GM10847 (cell line): ENCODE measurements around the gene FOXN3.

ENCODE experiments used
- POLR2A ChIP-seq: IDR thresholded peaks from 2 replicates; pipeline ENCODE4 v1.6.1; 2011; ENCODE audit not compliant: insufficient read length; ENCODE audit errors: extremely low read depth

Gene FOXN3

DNA sequence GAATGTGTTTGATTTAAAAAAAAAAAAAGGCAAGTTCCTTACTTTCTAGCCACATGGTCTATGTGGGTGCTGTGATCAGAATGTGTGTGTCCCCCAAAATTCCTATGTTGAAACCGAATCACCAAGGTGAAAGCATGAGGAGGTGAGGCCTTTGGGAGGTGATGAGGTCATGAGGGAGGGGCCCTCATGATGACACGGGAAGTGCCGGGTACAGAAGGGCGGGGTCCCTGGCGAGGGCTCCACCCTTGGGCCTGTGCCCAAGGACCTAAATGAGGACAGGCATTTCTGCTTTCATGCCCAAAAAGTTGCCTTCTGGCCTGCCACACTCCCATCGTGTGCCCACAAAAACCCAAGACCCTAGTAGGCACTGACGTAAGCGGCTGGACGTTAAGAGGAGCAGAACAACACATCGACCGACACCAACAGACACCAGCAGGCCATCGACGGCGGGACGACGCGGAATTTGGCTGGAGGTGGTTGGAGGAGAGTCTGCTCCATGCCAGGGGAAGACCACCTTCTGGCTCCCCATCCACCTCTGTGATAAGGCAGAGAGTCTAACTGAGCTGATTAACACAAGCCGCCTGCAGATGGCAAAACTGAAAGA lies 211.8 kb downstream of the FOXN3 start:
- TF ChIP-seq POLR2A, result no peak

DNA sequence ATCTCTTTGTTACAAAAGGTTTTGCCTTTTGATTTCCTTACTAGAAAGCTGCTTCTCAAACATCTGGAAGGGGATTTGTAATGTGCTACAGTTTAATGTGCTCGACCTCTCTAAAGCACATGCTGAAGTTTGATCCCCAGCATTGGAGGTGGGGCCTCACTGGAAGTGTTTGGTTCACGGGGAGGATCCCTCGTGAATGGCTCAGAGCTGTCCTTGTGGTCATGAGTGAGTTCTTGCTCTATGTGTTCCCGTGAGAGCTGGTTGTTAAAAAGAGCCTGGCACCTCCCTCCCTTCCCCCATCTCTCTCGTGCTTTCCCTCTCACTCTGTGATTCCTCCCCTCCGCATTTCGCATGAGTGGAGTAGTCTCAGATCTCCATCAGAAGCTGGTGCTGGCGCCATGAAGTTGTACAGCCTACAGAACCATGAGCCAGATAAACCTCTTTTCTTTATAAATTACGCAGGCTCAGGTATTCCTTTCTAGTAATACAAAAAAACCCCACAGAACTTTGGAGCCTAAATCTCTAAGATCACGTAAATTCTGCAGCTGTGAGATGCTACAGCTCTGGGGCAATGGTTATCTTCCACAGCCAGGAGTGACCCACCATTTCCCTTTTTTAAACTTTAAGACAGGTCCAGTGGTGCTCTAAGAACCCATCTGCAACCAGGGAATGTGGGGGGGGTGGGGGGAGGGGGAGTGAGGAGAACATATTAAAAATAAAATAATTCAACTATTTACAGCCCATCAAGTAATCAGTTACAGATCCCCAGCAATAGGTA lies 214.4 kb downstream of the FOXN3 start:
- TF ChIP-seq POLR2A, result no peak

DNA sequence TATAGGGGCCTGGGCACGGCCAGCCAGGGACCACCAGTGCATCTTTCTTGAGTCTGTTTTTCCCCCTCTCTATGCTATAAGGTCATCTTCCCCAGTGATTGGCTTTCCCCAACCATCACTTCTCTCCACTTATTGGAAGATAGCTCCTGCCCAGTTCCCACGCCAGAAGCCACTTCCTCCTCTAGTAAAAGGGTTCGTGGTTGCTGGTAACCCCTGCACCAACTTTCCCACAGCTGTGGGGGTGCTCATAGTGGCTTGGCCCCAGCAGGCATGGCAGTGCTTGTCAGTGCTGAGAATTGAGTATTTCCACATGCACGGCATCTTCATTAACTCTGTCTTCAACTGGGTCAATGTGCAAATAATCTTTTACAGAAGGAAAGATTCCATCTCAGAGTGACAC lies 215.4 kb downstream of the FOXN3 start:
- no peak for TF ChIP-seq POLR2A

DNA sequence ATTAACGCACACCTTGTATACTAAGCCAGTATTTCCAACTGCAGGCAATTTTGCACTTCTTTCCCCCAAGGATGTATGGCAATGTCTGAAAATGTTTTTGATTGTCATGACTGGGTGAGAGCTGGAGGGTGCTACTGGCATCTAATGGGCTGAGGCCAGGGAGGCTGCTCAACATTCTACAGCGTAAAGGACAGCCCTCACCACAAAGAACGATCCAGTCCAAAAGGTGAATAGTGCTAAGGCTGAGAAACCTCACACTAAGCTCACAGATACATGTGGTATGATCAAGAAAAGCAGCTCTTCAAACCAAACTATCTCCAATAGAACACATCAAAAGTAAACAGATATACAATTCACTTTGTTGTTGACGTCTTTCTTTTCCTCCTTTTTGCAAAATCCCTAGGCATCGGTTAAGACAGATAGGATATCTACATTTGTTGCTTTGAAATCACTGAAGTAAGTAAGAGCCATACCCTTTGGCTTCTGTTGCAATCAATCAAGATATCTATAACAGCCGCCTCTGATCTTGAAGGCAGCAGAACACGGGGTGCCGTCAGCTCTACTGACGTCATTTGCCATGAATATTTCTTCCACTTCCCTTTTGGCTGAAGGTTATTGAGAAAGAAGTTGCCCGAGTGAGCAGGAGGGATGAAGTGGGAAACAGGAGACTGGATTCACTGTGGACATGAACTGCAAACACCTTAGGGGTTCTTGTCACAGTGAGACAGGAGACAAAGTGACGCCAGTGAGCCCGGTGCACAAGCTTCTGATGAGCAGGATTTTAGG lies 218.3 kb downstream of the FOXN3 start:
- no peak for TF ChIP-seq POLR2A

DNA sequence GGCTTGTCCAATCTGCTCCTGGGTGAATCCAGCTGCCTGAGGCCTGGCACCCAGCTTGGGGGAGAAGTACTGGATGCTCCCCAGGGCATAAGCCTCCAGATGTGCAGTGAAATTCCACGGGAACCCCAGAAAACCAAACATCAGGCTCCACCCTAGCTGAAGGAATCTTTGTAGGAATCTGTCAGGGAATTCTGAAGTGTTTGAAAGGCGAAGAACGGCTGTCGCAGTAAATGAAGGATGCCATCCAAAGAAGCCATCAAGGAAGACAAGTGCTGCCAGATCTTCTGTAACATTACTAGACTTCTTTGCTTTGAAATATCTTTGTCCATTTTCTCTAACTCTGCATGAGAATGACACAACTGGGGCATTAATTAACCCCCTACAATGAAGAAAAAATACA lies 219.4 kb downstream of the FOXN3 start:
- TF ChIP-seq POLR2A, result no peak

DNA sequence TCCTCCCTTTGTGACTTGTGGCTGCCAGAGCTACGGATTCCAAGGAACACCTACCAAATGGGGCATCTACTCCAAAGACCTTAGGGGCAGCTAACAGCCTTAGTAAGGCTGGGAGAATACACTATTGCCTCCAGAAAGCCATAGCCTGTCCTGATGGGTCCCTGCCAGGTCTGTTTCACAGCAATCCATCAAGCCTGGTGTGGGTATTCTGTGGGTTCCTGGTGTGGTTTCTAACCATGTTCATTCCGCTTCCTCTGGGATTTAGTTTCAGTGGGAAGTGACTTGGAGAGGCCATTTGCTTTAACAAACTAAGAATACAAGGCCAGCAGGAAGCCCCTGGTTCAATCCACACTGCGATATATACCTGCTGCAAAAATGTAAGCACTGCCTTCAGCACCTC lies 220.5 kb downstream of the FOXN3 start:
- no peak for TF ChIP-seq POLR2A

DNA sequence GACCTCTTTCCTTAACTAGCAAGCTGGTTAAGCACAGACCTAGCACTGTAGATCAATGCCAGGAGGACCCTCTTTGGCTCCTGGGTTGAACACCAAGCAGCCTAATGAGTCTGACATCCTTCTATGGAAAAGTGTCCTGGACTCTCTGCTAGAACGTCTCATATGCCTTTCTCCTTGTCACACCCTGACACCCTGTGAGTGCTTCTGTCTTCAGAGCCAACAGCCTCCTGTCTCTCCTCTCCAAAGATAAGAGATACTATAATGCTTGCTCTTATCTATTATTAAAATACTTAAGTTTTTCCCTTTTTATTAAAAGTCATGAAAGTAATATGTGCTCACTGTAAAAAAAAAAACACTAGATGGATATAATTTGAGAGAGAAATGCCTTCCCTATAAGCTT lies 222.7 kb downstream of the FOXN3 start:
- no peak for TF ChIP-seq POLR2A

DNA sequence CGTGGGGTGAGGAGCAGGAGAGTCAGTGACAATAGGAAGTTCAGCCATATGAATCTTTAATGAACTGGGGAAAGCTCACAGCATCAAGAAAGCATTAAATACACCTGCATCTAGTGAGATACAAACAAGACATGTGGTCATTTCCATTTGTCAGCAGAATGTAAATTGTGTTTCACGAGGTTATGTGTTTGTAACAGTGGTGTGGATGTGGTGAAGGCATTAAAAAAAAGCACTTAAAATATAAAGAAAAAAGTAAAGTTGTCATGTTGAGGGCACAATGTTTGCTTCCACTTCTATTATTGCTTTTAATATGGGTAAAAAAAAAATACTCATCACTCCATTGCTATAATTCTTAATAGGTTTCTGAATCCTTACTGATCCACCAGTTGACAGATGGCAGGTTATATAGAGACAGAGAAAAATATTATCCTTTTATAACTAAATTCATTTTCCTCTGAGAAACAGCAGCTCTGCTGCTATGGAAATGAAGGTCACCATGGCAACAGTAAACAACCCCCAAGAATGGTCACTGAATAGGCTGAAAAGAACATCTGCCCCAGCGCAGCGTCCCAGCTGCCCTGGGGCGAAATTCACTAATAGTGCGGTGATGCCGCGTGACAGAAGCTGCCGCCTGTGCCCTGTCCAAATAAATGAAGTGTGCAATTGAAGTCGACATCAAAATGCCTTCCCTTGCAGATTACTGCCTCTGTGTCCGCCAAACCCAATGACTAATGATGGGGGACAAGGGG lies 226.1 kb downstream of the FOXN3 start:
- TF ChIP-seq POLR2A, result no peak

DNA sequence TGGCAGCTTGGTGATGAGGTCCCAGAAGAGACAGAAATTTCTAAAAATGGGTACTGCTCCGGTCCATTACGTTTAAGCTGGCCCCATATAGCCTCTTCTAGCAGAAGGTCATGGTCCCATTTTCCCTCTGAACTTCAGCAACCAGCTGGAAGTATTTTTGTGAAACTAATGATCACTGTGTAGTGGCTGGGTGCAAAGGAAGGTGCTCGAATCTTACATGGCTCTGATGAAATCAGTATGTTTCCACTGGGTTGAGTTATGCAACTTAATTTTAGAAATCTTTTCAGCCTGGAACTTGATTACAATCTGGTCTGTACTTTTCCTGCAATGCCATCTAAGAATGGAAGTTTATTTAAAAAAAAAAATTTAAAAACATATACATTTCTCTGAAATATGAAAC lies 228.5 kb downstream of the FOXN3 start:
- no peak for TF ChIP-seq POLR2A

DNA sequence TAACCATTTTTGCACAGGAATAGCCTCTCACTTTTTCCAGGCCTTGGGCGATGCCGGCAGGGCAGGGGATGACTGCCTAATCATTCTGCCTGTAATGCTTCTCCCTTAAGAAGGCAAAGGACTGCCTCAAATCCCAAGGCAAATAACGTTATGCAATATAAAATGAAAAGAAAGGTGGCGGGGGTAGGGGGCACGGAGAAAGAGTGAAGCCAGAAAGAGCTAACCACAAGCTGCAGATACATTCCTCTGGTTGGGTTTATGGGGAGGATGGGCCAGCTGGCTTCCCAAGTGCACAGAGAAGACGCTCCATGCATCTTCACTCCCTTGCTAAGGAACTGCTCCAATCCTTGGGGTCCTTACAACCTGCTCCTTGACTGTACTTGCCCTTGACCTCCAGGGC lies 229.5 kb downstream of the FOXN3 start:
- no peak for TF ChIP-seq POLR2A

DNA sequence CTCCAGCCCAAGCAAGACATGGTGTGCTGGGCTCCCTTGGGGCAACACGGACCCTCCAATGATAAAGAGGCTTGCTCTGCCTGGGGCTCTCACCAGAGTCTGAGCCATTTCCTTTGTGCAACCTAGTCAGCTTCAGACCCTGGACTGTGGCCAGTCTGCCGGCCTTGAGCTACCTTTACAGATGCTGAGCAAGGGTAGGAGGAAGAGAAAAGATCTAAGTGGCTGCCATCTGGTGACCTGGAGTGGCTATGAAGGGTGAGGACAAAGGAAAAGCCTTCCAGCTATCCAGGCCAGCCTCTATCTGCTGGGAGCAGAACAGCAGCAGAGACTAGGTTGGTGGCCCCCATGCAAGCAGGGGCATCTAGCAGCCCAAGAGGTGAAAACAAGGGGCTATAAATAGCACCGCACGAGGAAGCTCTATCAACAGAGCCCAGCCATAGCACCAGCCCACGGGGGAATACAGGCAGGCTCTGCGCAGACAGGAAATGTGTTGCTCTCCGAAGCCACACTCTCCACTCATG lies 230.1 kb downstream of the FOXN3 start:
- no peak for TF ChIP-seq POLR2A

DNA sequence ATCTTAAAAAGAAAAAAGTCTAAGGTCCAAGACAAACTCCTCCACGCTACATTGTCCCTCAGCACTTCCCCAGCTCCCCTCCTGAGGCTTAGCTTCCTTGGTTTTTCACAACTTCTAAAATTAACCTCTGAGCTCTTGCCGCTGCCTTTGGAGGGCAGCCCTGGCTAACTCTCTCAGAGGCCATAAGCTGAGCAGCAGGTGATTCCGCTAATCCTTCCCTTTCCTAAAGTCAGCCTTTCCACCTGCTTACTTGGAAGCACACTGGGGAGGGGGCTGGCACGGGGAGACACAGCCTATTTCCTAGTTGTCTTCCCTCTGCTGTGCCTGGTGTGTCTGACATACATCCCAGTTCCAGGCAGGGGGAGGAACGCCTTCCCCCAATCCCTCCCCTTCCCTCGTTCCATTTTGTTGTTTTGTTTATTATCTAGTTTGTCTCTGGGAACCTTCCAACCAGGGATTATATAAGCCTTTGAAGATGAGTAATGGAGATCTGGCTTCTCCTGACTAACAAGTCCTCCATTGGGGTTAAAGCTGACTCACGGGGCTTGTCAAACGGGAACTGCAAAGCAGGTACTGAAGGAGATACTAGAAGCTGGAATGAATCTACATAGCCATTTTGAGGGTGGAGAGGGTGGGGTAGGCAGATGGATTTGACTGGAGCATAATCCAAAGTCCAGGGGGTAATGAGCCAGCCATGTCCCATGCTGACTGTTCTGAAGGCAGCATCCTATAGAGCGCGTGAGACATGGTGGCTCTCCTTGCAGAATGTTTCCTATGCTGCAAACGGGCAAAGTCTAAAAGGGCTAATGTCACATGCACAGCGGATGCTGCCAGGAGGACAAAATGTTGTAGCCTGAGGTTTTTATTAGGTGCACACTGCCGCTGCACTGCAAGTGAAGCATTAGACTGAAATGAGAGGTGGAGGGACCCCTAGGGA lies 230.8 kb downstream of the FOXN3 start:
- no peak for TF ChIP-seq POLR2A

DNA sequence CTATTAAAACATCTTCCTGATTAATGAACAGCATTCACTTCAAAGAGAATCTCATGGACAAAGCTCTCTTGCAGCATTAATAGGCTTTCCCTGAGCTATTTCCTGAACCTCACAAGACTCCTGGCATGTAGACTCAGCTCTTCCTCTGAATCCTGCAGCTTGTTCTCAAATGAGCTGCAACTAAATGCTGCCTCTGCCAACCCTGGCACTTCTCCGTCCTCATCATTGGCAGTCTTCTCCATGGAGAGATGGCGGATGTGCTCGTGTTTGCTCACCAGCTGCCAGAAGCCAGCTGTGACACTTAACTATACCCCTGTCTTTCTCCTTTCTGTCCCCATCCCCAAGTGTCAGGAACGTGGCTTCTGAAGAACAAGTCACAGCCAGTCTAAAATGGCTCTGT lies 232.1 kb downstream of the FOXN3 start:
- no peak for TF ChIP-seq POLR2A

DNA sequence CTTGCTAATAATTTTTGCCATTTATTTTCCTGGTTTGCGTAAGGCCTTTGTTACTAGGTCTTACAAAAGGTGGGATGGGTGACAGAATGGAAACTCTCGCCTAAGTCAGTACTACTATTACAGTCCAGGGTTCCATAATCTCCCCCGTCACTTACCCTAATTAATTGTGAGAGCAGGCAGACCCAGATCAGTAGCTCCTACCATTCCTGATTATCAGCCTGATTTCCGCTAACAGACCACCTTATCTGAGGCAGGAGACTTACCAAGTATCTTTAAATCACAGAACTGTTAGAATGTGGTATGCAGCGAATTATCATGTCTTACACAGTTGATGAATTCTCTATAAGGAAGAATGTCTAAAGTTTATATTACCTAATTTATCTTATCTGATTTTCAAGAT lies 234.7 kb downstream of the FOXN3 start:
- no peak for TF ChIP-seq POLR2A
